NCI-H128 (cell line): ENCODE measurements around the gene NT5C1B.
A peak's percentile ranks its signal among the peaks of the same experiment; 100 is the strongest.

Source experiments
- DNase-seq: peaks from one replicate; lab custom pipeline; 2025; ENCODE audit not compliant: unreplicated experiment; lab: John Stamatoyannopoulos, UW

Gene NT5C1B

GRCh38 chr2:18600255-18600613 lies 10.9 kb upstream of the NT5C1B start:
- no peak for DNase-seq

GRCh38 chr2:18599509-18600254 lies 10.3 kb upstream of the NT5C1B start:
- DNase-seq, result no peak

GRCh38 chr2:18598848-18599484 lies 9.6 kb upstream of the NT5C1B start:
- no peak for DNase-seq

GRCh38 chr2:18597618-18598017 lies 8.2 kb upstream of the NT5C1B start:
- no peak for DNase-seq

GRCh38 chr2:18596993-18597392 lies 7.6 kb upstream of the NT5C1B start:
- no peak for DNase-seq

GRCh38 chr2:18593496-18593895 lies 4.1 kb upstream of the NT5C1B start:
- DNase-seq, result no peak

- no peak for DNase-seq
Observed at GRCh38 chr2:18592372-18592771, 3.0 kb upstream of the NT5C1B start.

GRCh38 chr2:18588802-18589201 lies 567 bp downstream of the NT5C1B start:
- no peak for DNase-seq

- no peak for DNase-seq
Observed at GRCh38 chr2:18588049-18588448, 1.3 kb downstream of the NT5C1B start.

GRCh38 chr2:18585526-18585925 lies 3.8 kb downstream of the NT5C1B start:
- DNase-seq, result no peak

- no peak for DNase-seq
Observed at GRCh38 chr2:18584608-18584954, 4.8 kb downstream of the NT5C1B start.

- no peak for DNase-seq
Observed at GRCh38 chr2:18583905-18584607, 5.3 kb downstream of the NT5C1B start.

- no peak for DNase-seq
Observed at GRCh38 chr2:18580606-18581005, 8.8 kb downstream of the NT5C1B start.

- no peak for DNase-seq
Observed at GRCh38 chr2:18578033-18578432, 11.3 kb downstream of the NT5C1B start.

- DNase-seq, result no peak
Observed at GRCh38 chr2:18566145-18566769, 23.1 kb downstream of the NT5C1B start.

- no peak for DNase-seq
Observed at GRCh38 chr2:18560797-18561085, 28.6 kb downstream of the NT5C1B start.

- DNase-seq, result peak; percentile 80
Observed at GRCh38 chr2:18560031-18560796, 29.2 kb downstream of the NT5C1B start, which contains the start of gene RDH14. Gene RDH14, minus strand, starts transcription at chr2:18560653. Its CDS starts 81 bp downstream, at chr2:18560572.

- DNase-seq, result no peak
Observed at GRCh38 chr2:18559531-18560030, 29.8 kb downstream of the NT5C1B start.

- DNase-seq, result no peak
Observed at GRCh38 chr2:18558458-18558857, 30.9 kb downstream of the NT5C1B start.

- no peak for DNase-seq
Observed at GRCh38 chr2:18557121-18557520, 32.2 kb downstream of the NT5C1B start.
